Peyer's patch (tissue), 4 donors: ENCODE data around the gene FEZF2.

Experiments used
- POLR2A ChIP-seq, 2 donors: fragments of 450-650 bp; IDR thresholded peaks; one replicate each; pipeline ENCODE4 v1.5.1; 2017; ENCODE audit warnings: antibody characterized with exemption in 2 of 2, mild to moderate bottlenecking in 2 of 2, moderate library complexity in 2 of 2
- TF ChIP-seq, protein P1 (sequence below), 6 experiments: fragments of 450-650 bp in 4 of 6; fragments of 200-600 bp in 2 of 6; sonication (generic) in 1 of 6; IDR thresholded peaks; one replicate each; pipeline ENCODE4 v1.5.1; 2017 to 2019; ENCODE audit warnings: antibody characterized with exemption in 6 of 6, mild to moderate bottlenecking in 3 of 6, moderate library complexity in 1 of 6

DNA sequence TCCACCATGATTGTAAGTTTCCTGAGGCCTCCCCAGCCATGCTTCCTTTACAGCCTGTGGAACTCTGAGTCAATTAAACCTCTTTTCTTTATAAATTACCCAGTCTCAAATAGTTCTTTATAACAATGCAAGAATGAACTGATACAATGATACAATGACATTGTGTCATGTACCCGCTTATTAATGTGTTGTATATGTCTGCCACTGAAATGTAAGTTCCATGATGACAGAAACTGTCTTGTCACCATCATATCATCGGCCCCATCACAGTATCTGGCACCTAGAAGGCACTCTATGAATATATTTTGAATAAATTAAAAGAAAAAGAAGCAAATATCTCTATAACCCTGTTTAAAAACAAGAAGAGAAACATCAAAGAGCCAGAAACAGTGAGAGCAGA is 29.6 kb downstream of the FEZF2 start:
- TF ChIP-seq, protein P1, sequence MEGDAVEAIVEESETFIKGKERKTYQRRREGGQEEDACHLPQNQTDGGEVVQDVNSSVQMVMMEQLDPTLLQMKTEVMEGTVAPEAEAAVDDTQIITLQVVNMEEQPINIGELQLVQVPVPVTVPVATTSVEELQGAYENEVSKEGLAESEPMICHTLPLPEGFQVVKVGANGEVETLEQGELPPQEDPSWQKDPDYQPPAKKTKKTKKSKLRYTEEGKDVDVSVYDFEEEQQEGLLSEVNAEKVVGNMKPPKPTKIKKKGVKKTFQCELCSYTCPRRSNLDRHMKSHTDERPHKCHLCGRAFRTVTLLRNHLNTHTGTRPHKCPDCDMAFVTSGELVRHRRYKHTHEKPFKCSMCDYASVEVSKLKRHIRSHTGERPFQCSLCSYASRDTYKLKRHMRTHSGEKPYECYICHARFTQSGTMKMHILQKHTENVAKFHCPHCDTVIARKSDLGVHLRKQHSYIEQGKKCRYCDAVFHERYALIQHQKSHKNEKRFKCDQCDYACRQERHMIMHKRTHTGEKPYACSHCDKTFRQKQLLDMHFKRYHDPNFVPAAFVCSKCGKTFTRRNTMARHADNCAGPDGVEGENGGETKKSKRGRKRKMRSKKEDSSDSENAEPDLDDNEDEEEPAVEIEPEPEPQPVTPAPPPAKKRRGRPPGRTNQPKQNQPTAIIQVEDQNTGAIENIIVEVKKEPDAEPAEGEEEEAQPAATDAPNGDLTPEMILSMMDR (IDR thresholded peaks at IDR 0.05) = no peak
- no peak for TF ChIP-seq POLR2A (IDR thresholded peaks at IDR 0.05)
